Panc1 (cell line): ENCODE results near the gene RALGPS1.

Experiments used
- CTCF ChIP-seq: fragments of 450-650 bp; IDR thresholded peaks from 2 replicates; pipeline ENCODE4 v1.5.1; 2017; ENCODE audit warnings: mild to moderate bottlenecking
- POLR2AphosphoS5 ChIP-seq: IDR thresholded peaks from 2 replicates; pipeline ENCODE4 v1.6.1; 2012; ENCODE audit warnings: mild to moderate bottlenecking, low read depth, low read length, moderate library complexity
- SIN3A ChIP-seq: IDR thresholded peaks from 2 replicates; pipeline ENCODE4 v1.6.1; 2012; ENCODE audit warnings: low read depth, mild to moderate bottlenecking, low read length, moderate library complexity, borderline replicate concordance; ENCODE audit not compliant: insufficient read depth
- TCF7L2 ChIP-seq: IDR thresholded peaks from 2 replicates; pipeline ENCODE4 v1.6.1; 2011; ENCODE audit warnings: mild to moderate bottlenecking, low read depth, low read length, inconsistent platforms
- TF ChIP-seq, protein P1 (sequence below), 2 experiments: IDR thresholded peaks; 2 replicates each; pipeline ENCODE4 v1.6.1; 2011 to 2012; ENCODE audit warnings: low read depth in 2 of 2, control low read depth in 1 of 2, low read length in 1 of 2, mild to moderate bottlenecking in 1 of 2, moderate library complexity in 1 of 2; ENCODE audit not compliant: insufficient read depth in 1 of 2

DNA sequence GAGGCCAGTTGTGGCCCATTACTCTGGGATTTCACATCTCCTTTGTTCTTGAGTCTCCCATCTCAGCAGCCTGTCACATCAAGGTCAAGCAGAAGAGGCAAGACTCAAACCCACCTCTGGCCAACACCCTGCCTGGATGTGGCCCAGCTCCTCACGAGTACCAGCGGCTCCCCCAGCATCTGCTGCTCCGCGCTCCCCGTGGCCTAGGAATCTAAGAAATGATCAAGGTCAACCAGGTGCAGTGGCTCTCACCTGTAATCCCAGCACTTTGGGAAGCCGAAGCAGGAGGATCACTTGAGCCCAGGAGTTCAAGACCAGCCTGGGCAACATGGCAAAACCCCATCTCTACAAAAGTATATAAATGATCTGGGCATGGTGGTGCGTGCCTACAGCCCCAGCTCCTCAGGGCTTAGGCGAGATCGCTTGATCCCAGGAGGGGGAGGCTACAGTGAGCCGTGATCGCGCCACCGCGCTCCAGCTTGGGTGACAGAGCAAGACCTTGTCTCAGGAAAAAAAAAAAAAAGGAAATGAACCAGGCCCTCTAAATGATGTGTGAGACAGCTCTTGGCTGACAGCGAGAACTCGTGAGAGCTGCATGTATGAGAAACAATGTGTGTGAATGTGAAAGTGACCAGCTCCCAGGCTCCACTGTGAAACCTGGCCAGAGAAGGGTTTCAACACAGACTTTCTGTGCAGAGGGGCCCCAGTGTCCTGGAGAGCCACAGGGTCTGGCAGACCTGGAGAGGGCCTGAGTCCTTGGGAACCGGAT is 269.4 kb downstream of the RALGPS1 start:
- no peak for TF ChIP-seq POLR2AphosphoS5
- no peak for TF ChIP-seq TCF7L2
- TF ChIP-seq CTCF = no peak
- TF ChIP-seq, protein P1, sequence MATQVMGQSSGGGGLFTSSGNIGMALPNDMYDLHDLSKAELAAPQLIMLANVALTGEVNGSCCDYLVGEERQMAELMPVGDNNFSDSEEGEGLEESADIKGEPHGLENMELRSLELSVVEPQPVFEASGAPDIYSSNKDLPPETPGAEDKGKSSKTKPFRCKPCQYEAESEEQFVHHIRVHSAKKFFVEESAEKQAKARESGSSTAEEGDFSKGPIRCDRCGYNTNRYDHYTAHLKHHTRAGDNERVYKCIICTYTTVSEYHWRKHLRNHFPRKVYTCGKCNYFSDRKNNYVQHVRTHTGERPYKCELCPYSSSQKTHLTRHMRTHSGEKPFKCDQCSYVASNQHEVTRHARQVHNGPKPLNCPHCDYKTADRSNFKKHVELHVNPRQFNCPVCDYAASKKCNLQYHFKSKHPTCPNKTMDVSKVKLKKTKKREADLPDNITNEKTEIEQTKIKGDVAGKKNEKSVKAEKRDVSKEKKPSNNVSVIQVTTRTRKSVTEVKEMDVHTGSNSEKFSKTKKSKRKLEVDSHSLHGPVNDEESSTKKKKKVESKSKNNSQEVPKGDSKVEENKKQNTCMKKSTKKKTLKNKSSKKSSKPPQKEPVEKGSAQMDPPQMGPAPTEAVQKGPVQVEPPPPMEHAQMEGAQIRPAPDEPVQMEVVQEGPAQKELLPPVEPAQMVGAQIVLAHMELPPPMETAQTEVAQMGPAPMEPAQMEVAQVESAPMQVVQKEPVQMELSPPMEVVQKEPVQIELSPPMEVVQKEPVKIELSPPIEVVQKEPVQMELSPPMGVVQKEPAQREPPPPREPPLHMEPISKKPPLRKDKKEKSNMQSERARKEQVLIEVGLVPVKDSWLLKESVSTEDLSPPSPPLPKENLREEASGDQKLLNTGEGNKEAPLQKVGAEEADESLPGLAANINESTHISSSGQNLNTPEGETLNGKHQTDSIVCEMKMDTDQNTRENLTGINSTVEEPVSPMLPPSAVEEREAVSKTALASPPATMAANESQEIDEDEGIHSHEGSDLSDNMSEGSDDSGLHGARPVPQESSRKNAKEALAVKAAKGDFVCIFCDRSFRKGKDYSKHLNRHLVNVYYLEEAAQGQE (IDR thresholded peaks at IDR 0.05; ENCODE audit: insufficient read depth in 1 of 2, low read depth in 2 of 2, low read length in 1 of 2) = no peak
- TF ChIP-seq SIN3A = no peak
